ENCODE results near the gene ADAM12. TPM values are rescaled to one million over a fixed set of nuclear protein-coding genes. Genes with fewer than 3 reads are reported as not detected.

The ADAM12 gene
- total RNA-seq, 1 experiment from 2014 or later, result 0.24 TPM

DNA sequence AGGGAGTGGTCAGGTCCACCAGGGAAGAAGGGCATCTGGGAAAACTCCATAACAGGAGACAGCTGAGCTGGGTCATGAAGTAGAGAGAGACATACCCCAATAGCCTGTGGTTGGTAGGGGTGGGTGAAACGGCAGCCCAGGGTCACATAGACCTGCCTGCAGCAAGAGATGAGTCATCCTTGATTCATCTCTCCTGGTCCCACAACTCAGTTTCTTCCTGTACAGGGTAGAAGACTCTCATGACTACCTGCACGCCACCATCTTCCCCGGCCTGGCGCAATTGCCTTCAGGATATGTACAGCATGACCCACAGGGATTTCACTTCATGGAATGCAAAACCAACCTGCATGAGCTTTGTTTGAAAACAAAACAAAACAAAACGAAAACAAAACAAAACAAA lies 45.1 kb upstream of the ADAM12 start:
- no peak overlapping the region for H3K27ac ChIP-seq (ENCODE audit: insufficient read length, low read depth, low read length)
- Mint-ChIP-seq H3K27me3 (ENCODE audit: low read depth) (no peaks in the 10 kb centered on the region), H3K36me3 (ENCODE audit: insufficient read depth in 1 of 3, low read depth in 3 of 3) (no peaks in the 10 kb centered on the region; a peak in 1 of 7 replicates), H3K4me1 (no peaks in the 10 kb centered on the region; a peak in 1 of 4 replicates), H3K9me3 (no peaks in the 10 kb centered on the region; a peak in 1 of 5 replicates), H3K27ac (no peak overlapping the region), H3K4me3 (no peak overlapping the region)
- H3K14ac ChIP-seq (ENCODE audit: insufficient read depth, low read length), result no peak overlapping the region
- H2BK120ac ChIP-seq (ENCODE audit: low read depth, low read length, poor library complexity, severe bottlenecking), result no peak overlapping the region
- no peak overlapping the region for H2BK20ac ChIP-seq (ENCODE audit: low read depth, low read length, poor library complexity, severe bottlenecking)
- no peak overlapping the region for H2BK15ac ChIP-seq (ENCODE audit: low read depth, low read length)
- no peak overlapping the region for H4K8ac ChIP-seq (replicated peaks; ENCODE audit: insufficient read length, low read depth, low read length)
- H3T11ph ChIP-seq (ENCODE audit: low read length), result no peak overlapping the region
- no peak overlapping the region for H4K91ac ChIP-seq (ENCODE audit: insufficient read length, low read depth, low read length)
- H3K23me2 ChIP-seq (ENCODE audit: insufficient read length, low read depth, low read length, poor library complexity, severe bottlenecking), result no peaks in the 10 kb centered on the region
- no peaks in the 10 kb centered on the region for H3K4me1 ChIP-seq (ENCODE audit: insufficient read depth, low read length)
- no peaks in the 10 kb centered on the region for H3K79me1 ChIP-seq (ENCODE audit: insufficient read depth, low read depth, low read length, poor library complexity, severe bottlenecking)
- H4K20me1 ChIP-seq (ENCODE audit: control insufficient read depth, insufficient read depth, insufficient read length), result no peaks in the 10 kb centered on the region
- H2AFZ ChIP-seq (ENCODE audit: low read length), result no peak overlapping the region
- H3K23ac ChIP-seq (ENCODE audit: insufficient read length, low read depth, low read length), result no peak overlapping the region
- no peak for DNase-seq
- H4K5ac ChIP-seq (ENCODE audit: insufficient read length, low read depth, low read length), result no peak overlapping the region
- no peak overlapping the region for H2BK12ac ChIP-seq (ENCODE audit: insufficient read length, low read depth, low read length)
- no peak overlapping the region for H3K4ac ChIP-seq (ENCODE audit: low read depth, low read length)
- H2AK5ac ChIP-seq (ENCODE audit: insufficient read length, low read length), result no peak overlapping the region
- TF ChIP-seq, protein P1, sequence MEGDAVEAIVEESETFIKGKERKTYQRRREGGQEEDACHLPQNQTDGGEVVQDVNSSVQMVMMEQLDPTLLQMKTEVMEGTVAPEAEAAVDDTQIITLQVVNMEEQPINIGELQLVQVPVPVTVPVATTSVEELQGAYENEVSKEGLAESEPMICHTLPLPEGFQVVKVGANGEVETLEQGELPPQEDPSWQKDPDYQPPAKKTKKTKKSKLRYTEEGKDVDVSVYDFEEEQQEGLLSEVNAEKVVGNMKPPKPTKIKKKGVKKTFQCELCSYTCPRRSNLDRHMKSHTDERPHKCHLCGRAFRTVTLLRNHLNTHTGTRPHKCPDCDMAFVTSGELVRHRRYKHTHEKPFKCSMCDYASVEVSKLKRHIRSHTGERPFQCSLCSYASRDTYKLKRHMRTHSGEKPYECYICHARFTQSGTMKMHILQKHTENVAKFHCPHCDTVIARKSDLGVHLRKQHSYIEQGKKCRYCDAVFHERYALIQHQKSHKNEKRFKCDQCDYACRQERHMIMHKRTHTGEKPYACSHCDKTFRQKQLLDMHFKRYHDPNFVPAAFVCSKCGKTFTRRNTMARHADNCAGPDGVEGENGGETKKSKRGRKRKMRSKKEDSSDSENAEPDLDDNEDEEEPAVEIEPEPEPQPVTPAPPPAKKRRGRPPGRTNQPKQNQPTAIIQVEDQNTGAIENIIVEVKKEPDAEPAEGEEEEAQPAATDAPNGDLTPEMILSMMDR (conservative IDR thresholded peaks at IDR 0.05), result no peak
- H3K56ac ChIP-seq (ENCODE audit: insufficient read length, low read depth, low read length), result no peak overlapping the region
- H3K9ac ChIP-seq (ENCODE audit: extremely low read depth, insufficient read length, low read length), result no peak overlapping the region
- H3K4me2 ChIP-seq (ENCODE audit: insufficient read depth, insufficient read length, low read length), result no peak overlapping the region
- WGBS (ENCODE audit: extremely low coverage, insufficient read length, low lambda C conversion rate), result no CpG with 5 or more reads among the region's 5 CpGs
- H3K18ac ChIP-seq (ENCODE audit: insufficient read length, low read depth, low read length), result no peak overlapping the region
- no peaks in the 10 kb centered on the region for H3K79me2 ChIP-seq (ENCODE audit: insufficient read depth, low read length)
- no peak overlapping the region for H2BK5ac ChIP-seq (ENCODE audit: insufficient read length, low read length)
- no peaks in the 10 kb centered on the region for H3K27me3 ChIP-seq (ENCODE audit: insufficient read depth, low read length)
- no peaks in the 10 kb centered on the region for H3K9me3 ChIP-seq (ENCODE audit: control insufficient read depth, low read depth, low read length)

All from H9 (cell line).